K562 (cell line): ENCODE data around the gene PLD3. TPM values are rescaled to one million over a fixed set of nuclear protein-coding genes. Genes with fewer than 3 reads are reported as not detected.

Experiments
- ATAC-seq: fragments of 200-7000 bp; cut with Tn5 transposase; 3 replicates; pipeline ENCODE4 v1.9.1; 2020; ENCODE audit warnings: moderate library complexity
- BruUV-seq: library from RNA; stranded (reverse); fragments of 400-500 nt; replicated peaks from 2 replicates; lab custom pipeline; 2021; lab: Mats Ljungman, UMichigan
- CTCF ChIA-PET: fragments of 300-600 bp; formaldehyde crosslinking; extraction: SDS; loops from one replicate; lab custom pipeline; 2021; ENCODE audit warnings: low intra/inter-chr PET ratio; lab: Yijun Ruan, JAX
- POLR2A ChIA-PET: fragments of 300-600, 350-650 bp; sonication (Branson Sonifier 250); formaldehyde crosslinking; extraction: SDS; loops from one replicate; lab custom pipeline; 2021; ENCODE audit warnings: antibody characterized with exemption, inconsistent platforms; lab: Yijun Ruan, JAX
- DNase-seq, 4 experiments: peaks; one replicate each; pipeline versions ENCODE4 v3.0.0 to v3.0.0-alpha.2; 2011 to 2018; ENCODE audit warnings: low spot score in 3 of 4, mixed read lengths in 3 of 4; ENCODE audit errors: extremely low read depth in 1 of 4
- FAIRE-seq: peaks from 2 replicates; lab custom pipeline; 2011; peaks lifted over from hg19 to GRCh38; lab: Jason Lieb, UNC
- H2AFZ ChIP-seq: 2 replicates; pipeline ENCODE4 v1.6.0; 2011; ENCODE audit warnings: low read depth, low read length, control low read depth, inconsistent platforms
- H3K27ac ChIP-seq: fragments of 200-600 bp; 3 replicates; pipeline ENCODE4 v1.8.0; 2011; ENCODE audit warnings: low read depth, mild to moderate bottlenecking, control low read depth, inconsistent platforms, low read length, moderate library complexity, mixed read lengths; ENCODE audit errors: extremely low read depth
- H3K27me3 ChIP-seq, 2 experiments: fragments of 300-600 bp in 1 of 2; 2 replicates in 1 of 2; 3 replicates in 1 of 2; pipeline versions ENCODE4 v1.6.0 to v1.8.0; 2011; ENCODE audit warnings: inconsistent platforms in 2 of 2, low read length in 2 of 2, mild to moderate bottlenecking in 1 of 2, mixed read lengths in 1 of 2, moderate library complexity in 1 of 2; ENCODE audit not compliant: control insufficient read depth in 2 of 2, insufficient read depth in 2 of 2
- H3K36me3 ChIP-seq: fragments of 300-600 bp; 3 replicates; pipeline ENCODE4 v1.8.0; 2011; ENCODE audit warnings: mild to moderate bottlenecking, low read length, inconsistent platforms; ENCODE audit not compliant: control insufficient read depth, insufficient read depth
- H3K4me1 ChIP-seq, 2 experiments: fragments of 200-600 bp in 1 of 2; replicated peaks in 1 of 2; 2 replicates in 1 of 2; 3 replicates in 1 of 2; pipeline versions ENCODE4 v1.5.1 to v1.8.0; 2011; ENCODE audit warnings: inconsistent platforms in 2 of 2, low read length in 2 of 2, mild to moderate bottlenecking in 1 of 2, mixed read lengths in 1 of 2, moderate library complexity in 1 of 2; ENCODE audit not compliant: control insufficient read depth in 2 of 2, insufficient read depth in 2 of 2
- H3K4me2 ChIP-seq: 2 replicates; pipeline ENCODE4 v1.6.1; 2011; ENCODE audit warnings: low read length, control low read depth, inconsistent platforms, mixed read lengths; ENCODE audit not compliant: insufficient read depth
- H3K4me3 ChIP-seq: fragments of 200-600 bp; sonication (generic), shearing (Covaris generic); 2 replicates; pipeline ENCODE4 v1.5.1; 2016; ENCODE audit warnings: control low read depth, inconsistent platforms
- H3K79me2 ChIP-seq: fragments of 200-600 bp; 3 replicates; pipeline ENCODE4 v1.8.0; 2011; ENCODE audit warnings: low read length, inconsistent platforms; ENCODE audit not compliant: control insufficient read depth, insufficient read depth
- H3K9ac ChIP-seq, 2 experiments: 2 replicates each; pipeline versions ENCODE4 v1.6.0 to v1.6.1; 2011; ENCODE audit warnings: low read depth in 2 of 2, low read length in 2 of 2, control low read depth in 1 of 2, inconsistent platforms in 1 of 2, mild to moderate bottlenecking in 1 of 2, mixed read lengths in 1 of 2; ENCODE audit not compliant: insufficient read depth in 1 of 2
- H3K9me1 ChIP-seq: one replicate; pipeline ENCODE4 v1.6.0; 2011; ENCODE audit warnings: inconsistent platforms, mild to moderate bottlenecking, low read length, moderate library complexity; ENCODE audit not compliant: control insufficient read depth, insufficient read depth
- H3K9me3 ChIP-seq: replicated peaks from 2 replicates; pipeline ENCODE4 v1.5.1; 2011; ENCODE audit warnings: low read depth, low read length, inconsistent platforms; ENCODE audit not compliant: control insufficient read depth, insufficient read depth
- H4K20me1 ChIP-seq: replicated peaks from 2 replicates; pipeline ENCODE4 v1.6.1; 2011; ENCODE audit warnings: low read length, inconsistent platforms, mixed read lengths; ENCODE audit not compliant: control insufficient read depth, insufficient read depth
- BRD9 ChIP-seq: fragments of 450-650 bp; IDR thresholded peaks from 2 replicates; pipeline ENCODE4 v1.6.1; 2018; ENCODE audit warnings: low read depth; ENCODE audit not compliant: partially characterized antibody
- CBX3 ChIP-seq, 2 experiments: IDR thresholded peaks; 1 replicate in 1 of 2; 2 replicates in 1 of 2; pipeline ENCODE4 v1.6.1; 2012; ENCODE audit warnings: inconsistent platforms in 2 of 2, low read length in 2 of 2, borderline replicate concordance in 1 of 2, control low read depth in 1 of 2
- DPF2 ChIP-seq: fragments of 450-650 bp; IDR thresholded peaks from 2 replicates; pipeline ENCODE4 v1.6.1; 2016
- IRF2 ChIP-seq: sonication (generic); formaldehyde crosslinking; IDR thresholded peaks from 2 replicates; pipeline ENCODE4 v1.8.1; 2022; ENCODE audit warnings: mild to moderate bottlenecking, missing genetic modification reagents
- JUND ChIP-seq, 2 experiments: IDR thresholded peaks; 2 replicates in 1 of 2; 3 replicates in 1 of 2; pipeline ENCODE4 v1.6.1; 2011; ENCODE audit warnings: borderline replicate concordance in 2 of 2, low read depth in 2 of 2, low read length in 2 of 2, improper control_type of control experiment in 1 of 2, missing biosample characterization in 1 of 2, missing genetic modification characterization in 1 of 2, missing genetic modification reagents in 1 of 2
- KDM1A ChIP-seq, 2 experiments: fragments of 450-650 bp; IDR thresholded peaks; 2 replicates each; pipeline ENCODE4 v1.6.1; 2016; ENCODE audit warnings: mild to moderate bottlenecking in 2 of 2
- KDM5B ChIP-seq: fragments of 200-600 bp; sonication (generic); IDR thresholded peaks from 2 replicates; pipeline ENCODE4 v1.6.1; 2012; ENCODE audit warnings: low read depth, mild to moderate bottlenecking, moderate library complexity, low read length, control low read depth, inconsistent platforms; ENCODE audit not compliant: insufficient replicate concordance
- NR4A1 ChIP-seq, 2 experiments: fragments of 250-450 bp in 1 of 2; fragments of 450-650 bp in 1 of 2; sonication (Bioruptor Pico) in 1 of 2; IDR thresholded peaks; 2 replicates each; pipeline versions ENCODE4 v1.4.0 to v1.6.1; 2016 to 2020; ENCODE audit warnings: mild to moderate bottlenecking in 2 of 2, missing compliant biosample characterization in 1 of 2, missing genetic modification characterization in 1 of 2, moderate library complexity in 1 of 2
- NRF1 ChIP-seq, 2 experiments: fragments of 450-650 bp; IDR thresholded peaks in 1 of 2; conservative IDR thresholded peaks in 1 of 2; 2 replicates each; pipeline ENCODE4 v1.6.1; 2014; ENCODE audit warnings: mild to moderate bottlenecking in 2 of 2
- PHF20 ChIP-seq: fragments of 450-650 bp; IDR thresholded peaks from 2 replicates; pipeline ENCODE4 v1.6.1; 2018; ENCODE audit not compliant: partially characterized antibody
- POLR2A ChIP-seq: fragments of 450-650 bp; conservative IDR thresholded peaks from 2 replicates; pipeline ENCODE4 v1.6.1; 2016
- POLR2B ChIP-seq: fragments of 450-650 bp; IDR thresholded peaks from 2 replicates; pipeline ENCODE4 v1.6.1; 2018; ENCODE audit warnings: low read depth; ENCODE audit not compliant: partially characterized antibody
- RAD51 ChIP-seq: fragments of 450-650 bp; IDR thresholded peaks from 2 replicates; pipeline ENCODE4 v1.7.1; 2016; ENCODE audit warnings: low read depth, mild to moderate bottlenecking, borderline replicate concordance
- RBM15 ChIP-seq: fragments of 200-400 bp; formaldehyde crosslinking; IDR thresholded peaks from 2 replicates; pipeline ENCODE4 v1.6.1; 2018; ENCODE audit warnings: mild to moderate bottlenecking, low read length, moderate library complexity; ENCODE audit not compliant: insufficient read depth
- ZNF551 ChIP-seq: fragments of 250-450 bp; sonication (Bioruptor Pico); IDR thresholded peaks from 2 replicates; pipeline ENCODE4 v1.5.0; 2021; ENCODE audit warnings: mild to moderate bottlenecking, moderate library complexity
- WGBS: fragments of 100-300 bp; shearing (Covaris generic); methylation state at CpG from one replicate; pipeline ENCODE4 v1.1.6; 2016; ENCODE audit warnings: low coverage, mixed read lengths; ENCODE audit not compliant: insufficient coverage; ENCODE audit errors: missing lambda C conversion rate; 5-methylcytosine and 5-hydroxymethylcytosine counted together
- in situ Hi-C: fragments of 300-500 bp; cut with MboI; formaldehyde crosslinking; loops from 4 replicates; pipeline ENCODE4 v1.15.0; 2018; ENCODE audit warnings: inconsistent platforms, mixed read lengths
- intact Hi-C: fragments of 100-400 bp; cut with micrococcal nuclease; formaldehyde crosslinking; loops from 2 replicates; pipeline ENCODE4 v1.14.2; 2022
- polyA plus RNA-seq, 8 experiments: library from polyadenylated mRNA; depleted of rRNA in 4 of 8; stranded (reverse) in 5 of 8; unstranded in 3 of 8; fragments of >200 nt; fragmentation: Nextera tagmentation in 2 of 8; fragmentation: Illumina TruSeq in 1 of 8; extraction: Ambion mirVana in 2 of 8; extraction: Trizol in 1 of 8; gene quantifications; 2 replicates each; pipeline versions ENCODE4 v1.2.1 to v1.2.3, GENCODE V29; 2011 to 2014; ENCODE audit warnings: inconsistent platforms in 1 of 8, missing spikeins in 1 of 8
- total RNA-seq, 7 experiments: library from RNA; depleted of rRNA in 6 of 7; stranded (reverse); fragments of >200 nt in 6 of 7; fragmentation: Illumina TruSeq in 2 of 7; extraction: Trizol in 2 of 7; gene quantifications; 2 replicates each; pipeline versions ENCODE4 v1.2.1 to v1.2.3, GENCODE V29; 2011 to 2021; ENCODE audit warnings: low replicate concordance in 1 of 7
- TF ChIP-seq, protein P1 (sequence below): fragments of 250-450 bp; sonication (Bioruptor Pico); IDR thresholded peaks from 2 replicates; pipeline ENCODE4 v1.9.0; 2021; ENCODE audit warnings: mild to moderate bottlenecking
- TF ChIP-seq, protein P2 (sequence below): sonication (generic); formaldehyde crosslinking; IDR thresholded peaks from 2 replicates; pipeline ENCODE4 v1.9.0; 2022; ENCODE audit warnings: mild to moderate bottlenecking, missing genetic modification reagents
- TF ChIP-seq, protein P3 (sequence below): IDR thresholded peaks from 3 replicates; pipeline ENCODE4 v1.6.1; 2011; ENCODE audit warnings: borderline replicate concordance, mild to moderate bottlenecking, moderate library complexity; ENCODE audit not compliant: insufficient read length; ENCODE audit errors: extremely low read depth

The PLD3 gene
- total and polyA plus RNA-seq, 9 of the 15 experiments (the other 6 are each of a cell fraction or from before 2014, with no cell fraction given) = 2.3 to 128 (median 72.7) TPM

DNA sequence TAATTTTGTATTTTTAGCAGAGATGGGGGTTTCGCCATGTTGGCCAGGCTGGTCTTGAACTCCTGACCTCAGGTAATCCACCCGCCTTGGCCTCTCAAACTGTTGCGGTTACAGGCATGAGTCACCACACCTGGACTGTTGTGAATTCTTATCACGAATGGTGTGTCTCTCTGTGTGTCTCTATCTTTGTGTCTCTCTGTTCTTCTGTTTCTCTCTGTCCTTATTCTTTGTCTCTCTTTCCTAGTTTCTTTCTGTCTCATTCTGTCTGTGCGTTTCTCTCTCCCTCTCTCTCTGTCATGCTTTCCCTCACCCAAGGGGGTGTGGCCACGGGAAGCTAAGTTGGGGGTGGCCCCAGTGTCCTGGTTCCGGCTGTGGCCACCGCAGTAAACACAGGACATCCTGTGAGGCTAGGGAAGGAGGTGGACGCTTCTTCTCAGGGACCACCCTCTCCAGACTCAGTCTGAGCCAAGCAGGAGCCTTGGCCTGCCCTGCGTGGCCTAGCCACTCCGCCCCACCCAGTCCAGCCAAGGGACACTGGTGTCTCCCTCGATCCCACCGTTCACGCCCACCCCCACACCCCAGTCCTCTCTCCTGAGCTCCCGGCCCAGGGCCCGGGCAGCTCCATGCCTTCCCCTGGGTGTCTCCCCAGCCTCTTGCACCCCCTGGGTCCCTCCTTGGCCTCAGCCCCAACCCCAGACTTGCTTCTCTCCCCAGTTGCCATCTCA is 68.6 kb downstream of the PLD3 start:
- peak overlapping the region; percentile 90 for H2AFZ ChIP-seq
- WGBS = 7% methylated on average over 14 of the region's 16 CpGs
- peak overlapping the region; percentile 13 for H3K4me3 ChIP-seq
- intact Hi-C loops (no loop called here), in situ Hi-C loops (no loop called here)
- H3K27me3 ChIP-seq = no peaks in the 10 kb centered on the region
- ChIA-PET POLR2A (interaction anchor here (0.6 to 2.7 kb wide), 8 partner anchors 9 to 981 kb away, joined by 3 to 17 read pairs (median 6); partner anchors contain the start of gene RPS16), CTCF (no interaction called here)
- H3K9ac ChIP-seq = peak overlapping the region; percentile 59 to 94
- peaks cover under 1% of the 10 kb centered on the region; the same call in 1 of the 3 replicates for H3K36me3 ChIP-seq
- no peaks in the 10 kb centered on the region for H3K9me1 ChIP-seq
- peaks cover 6% of the 10 kb centered on the region; the same call in 2 of the 3 replicates for H3K79me2 ChIP-seq
- no peaks in the 10 kb centered on the region for H4K20me1 ChIP-seq
- ATAC-seq = peak; percentile 74
- peak overlapping the region; percentile 68 for H3K4me2 ChIP-seq
- peak; percentile 61 to 87 (median 68) for DNase-seq
- H3K27ac ChIP-seq = peak overlapping the region; percentile 88
- no TSS peak for BruUV-seq
- peak; percentile 84 for FAIRE-seq
- H3K4me1 ChIP-seq = peaks cover 30 to 57% of the 10 kb centered on the region in 2 experiments
- H3K9me3 ChIP-seq = no peaks in the 10 kb centered on the region
- TF ChIP-seq RBM15 (no peak), POLR2A (peak; percentile 78), DPF2 (peak; percentile 99), BRD9 (peak; percentile 88), IRF2 (no peak), KDM5B (peak; percentile 37), POLR2B (peak; percentile 74), ZNF551 (CRISPR knock-in tag) (no peak), PHF20 (peak; percentile 64), CBX3 (IDR thresholded peaks at IDR 0.05; ENCODE audit: borderline replicate concordance in 1 of 2, low read length in 2 of 2) (0 out of 3 replicates have a peak, but pooled peaks of 1 of the 2 experiments have one; percentile 12), NR4A1 (CRISPR knock-in tag; IDR thresholded peaks at IDR 0.05) (no peak), NR4A1 (tag; IDR thresholded peaks at IDR 0.05) (no peak), JUND (IDR thresholded peaks at IDR 0.05; ENCODE audit: borderline replicate concordance, low read depth, low read length) (peak; percentile 95), JUND (tag; IDR thresholded peaks at IDR 0.05; ENCODE audit: borderline replicate concordance, low read depth, low read length) (peak; percentile 97; the same call in 2 of the 3 replicates), RAD51 (peak; percentile 44; the same call in 1 of the 2 replicates), KDM1A (IDR thresholded peaks at IDR 0.05) (peak; percentile 80 to 81), NRF1 (conservative IDR thresholded peaks at IDR 0.05 in 1 of 2, IDR thresholded peaks at IDR 0.05 in 1 of 2) (peak in 1 of 2 experiments; percentile 19; a peak in 1 of 4 replicates)
- TF ChIP-seq, protein P1, sequence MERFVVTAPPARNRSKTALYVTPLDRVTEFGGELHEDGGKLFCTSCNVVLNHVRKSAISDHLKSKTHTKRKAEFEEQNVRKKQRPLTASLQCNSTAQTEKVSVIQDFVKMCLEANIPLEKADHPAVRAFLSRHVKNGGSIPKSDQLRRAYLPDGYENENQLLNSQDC (CRISPR knock-in tag) = no peak
- TF ChIP-seq, protein P2, sequence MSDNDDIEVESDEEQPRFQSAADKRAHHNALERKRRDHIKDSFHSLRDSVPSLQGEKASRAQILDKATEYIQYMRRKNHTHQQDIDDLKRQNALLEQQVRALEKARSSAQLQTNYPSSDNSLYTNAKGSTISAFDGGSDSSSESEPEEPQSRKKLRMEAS (CRISPR knock-in tag) = peak; percentile 15; the same call in 1 of the 2 replicates
- TF ChIP-seq, protein P3, sequence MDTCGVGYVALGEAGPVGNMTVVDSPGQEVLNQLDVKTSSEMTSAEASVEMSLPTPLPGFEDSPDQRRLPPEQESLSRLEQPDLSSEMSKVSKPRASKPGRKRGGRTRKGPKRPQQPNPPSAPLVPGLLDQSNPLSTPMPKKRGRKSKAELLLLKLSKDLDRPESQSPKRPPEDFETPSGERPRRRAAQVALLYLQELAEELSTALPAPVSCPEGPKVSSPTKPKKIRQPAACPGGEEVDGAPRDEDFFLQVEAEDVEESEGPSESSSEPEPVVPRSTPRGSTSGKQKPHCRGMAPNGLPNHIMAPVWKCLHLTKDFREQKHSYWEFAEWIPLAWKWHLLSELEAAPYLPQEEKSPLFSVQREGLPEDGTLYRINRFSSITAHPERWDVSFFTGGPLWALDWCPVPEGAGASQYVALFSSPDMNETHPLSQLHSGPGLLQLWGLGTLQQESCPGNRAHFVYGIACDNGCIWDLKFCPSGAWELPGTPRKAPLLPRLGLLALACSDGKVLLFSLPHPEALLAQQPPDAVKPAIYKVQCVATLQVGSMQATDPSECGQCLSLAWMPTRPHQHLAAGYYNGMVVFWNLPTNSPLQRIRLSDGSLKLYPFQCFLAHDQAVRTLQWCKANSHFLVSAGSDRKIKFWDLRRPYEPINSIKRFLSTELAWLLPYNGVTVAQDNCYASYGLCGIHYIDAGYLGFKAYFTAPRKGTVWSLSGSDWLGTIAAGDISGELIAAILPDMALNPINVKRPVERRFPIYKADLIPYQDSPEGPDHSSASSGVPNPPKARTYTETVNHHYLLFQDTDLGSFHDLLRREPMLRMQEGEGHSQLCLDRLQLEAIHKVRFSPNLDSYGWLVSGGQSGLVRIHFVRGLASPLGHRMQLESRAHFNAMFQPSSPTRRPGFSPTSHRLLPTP = peak; percentile 72
